ENCODE data around the gene TM7SF2.

GRCh38 chr11:65152122-65152521, 40.5 kb downstream of the TM7SF2 start:
- TF ChIP-seq CTCF (IDR thresholded peaks at IDR 0.05), result no peak
- no peak for TF ChIP-seq POLR2A (IDR thresholded peaks at IDR 0.05)

All from heart left ventricle (tissue), 13 donors.